K562 (cell line): ENCODE measurements around the gene FGF13.

Source experiments
- ELK1 ChIP-seq: sonication (generic); formaldehyde crosslinking; IDR thresholded peaks from 2 replicates; pipeline ENCODE4 v1.8.1; 2022; ENCODE audit warnings: missing genetic modification reagents
- EP300 ChIP-seq: IDR thresholded peaks from 2 replicates; pipeline ENCODE4 v1.6.1; 2012; ENCODE audit warnings: low read length, improper control_type of control experiment
- FOXA3 ChIP-seq, 2 experiments: fragments of 450-650 bp in 1 of 2; sonication (generic) in 1 of 2; formaldehyde crosslinking; IDR thresholded peaks in 1 of 2; conservative IDR thresholded peaks in 1 of 2; 2 replicates each; pipeline versions ENCODE4 v1.4.0 to v1.8.0; 2020 to 2022; ENCODE audit warnings: mild to moderate bottlenecking in 2 of 2, missing genetic modification reagents in 1 of 2
- NRF1 ChIP-seq, 2 experiments: fragments of 450-650 bp; IDR thresholded peaks in 1 of 2; conservative IDR thresholded peaks in 1 of 2; 2 replicates each; pipeline ENCODE4 v1.6.1; 2014; ENCODE audit warnings: mild to moderate bottlenecking in 2 of 2
- TSC22D4 ChIP-seq: fragments of 450-650 bp; IDR thresholded peaks from 2 replicates; pipeline ENCODE4 v1.6.1; 2016; ENCODE audit warnings: missing genetic modification characterization, missing biosample characterization, control low read depth
- ZFP36 ChIP-seq: fragments of 150-350 bp; IDR thresholded peaks from 2 replicates; pipeline ENCODE4 v1.6.1; 2018; ENCODE audit warnings: low read length, low read depth; ENCODE audit not compliant: partially characterized antibody
- ZNF121 ChIP-seq: sonication (generic); formaldehyde crosslinking; conservative IDR thresholded peaks from 2 replicates; pipeline ENCODE4 v1.8.0; 2022; ENCODE audit warnings: missing genetic modification reagents
- ZNF384 ChIP-seq: IDR thresholded peaks from 2 replicates; pipeline ENCODE4 v1.6.1; 2012; ENCODE audit warnings: low read depth, low read length, improper control_type of control experiment
- TF ChIP-seq, protein P1 (sequence below): fragments of 250-450 bp; sonication (Bioruptor Pico); IDR thresholded peaks from 2 replicates; pipeline ENCODE4 v1.8.0; 2022; ENCODE audit warnings: moderate library complexity, mild to moderate bottlenecking, inconsistent platforms
- TF ChIP-seq, protein P2 (sequence below): IDR thresholded peaks from 3 replicates; pipeline ENCODE4 v1.6.1; 2011; ENCODE audit warnings: borderline replicate concordance, mild to moderate bottlenecking; ENCODE audit not compliant: insufficient read length, insufficient read depth
- TF ChIP-seq, protein P3 (sequence below), 3 experiments: IDR thresholded peaks in 2 of 3; conservative IDR thresholded peaks in 1 of 3; 2 replicates each; pipeline ENCODE4 v1.5.1; 2011 to 2012; ENCODE audit warnings: low read length in 3 of 3, mild to moderate bottlenecking in 3 of 3, control low read depth in 2 of 3, improper control_type of control experiment in 1 of 3, inconsistent platforms in 1 of 3, low read depth in 1 of 3, mixed read lengths in 1 of 3, moderate library complexity in 1 of 3; ENCODE audit not compliant: insufficient read depth in 2 of 3

DNA sequence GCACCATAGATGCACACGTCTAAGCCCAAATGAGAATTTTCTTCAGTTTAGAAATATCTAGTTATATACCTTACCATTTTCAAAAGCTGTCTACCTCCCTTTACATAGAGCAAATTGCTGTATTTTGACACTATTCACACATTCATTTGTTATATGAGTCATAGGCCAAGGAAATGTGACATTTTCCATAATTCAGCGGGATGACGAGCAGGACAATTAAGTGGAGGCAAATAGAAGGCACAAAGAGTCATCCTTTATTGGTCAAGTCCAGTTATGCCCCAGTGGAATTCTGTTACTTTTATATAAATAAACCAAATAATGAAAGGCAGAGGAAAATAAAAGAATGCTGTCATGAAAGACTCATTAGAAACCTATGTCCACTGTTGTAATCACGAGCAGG lies 27.9 kb downstream of the FGF13 start:
- no peak for TF ChIP-seq ZNF121 (CRISPR knock-in tag)
- TF ChIP-seq ZNF384, result no peak
- TF ChIP-seq, protein P1, sequence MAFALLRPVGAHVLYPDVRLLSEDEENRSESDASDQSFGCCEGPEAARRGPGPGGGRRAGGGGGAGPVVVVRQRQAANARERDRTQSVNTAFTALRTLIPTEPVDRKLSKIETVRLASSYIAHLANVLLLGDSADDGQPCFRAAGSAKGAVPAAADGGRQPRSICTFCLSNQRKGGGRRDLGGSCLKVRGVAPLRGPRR (CRISPR knock-in tag), result no peak
- TF ChIP-seq, protein P2, sequence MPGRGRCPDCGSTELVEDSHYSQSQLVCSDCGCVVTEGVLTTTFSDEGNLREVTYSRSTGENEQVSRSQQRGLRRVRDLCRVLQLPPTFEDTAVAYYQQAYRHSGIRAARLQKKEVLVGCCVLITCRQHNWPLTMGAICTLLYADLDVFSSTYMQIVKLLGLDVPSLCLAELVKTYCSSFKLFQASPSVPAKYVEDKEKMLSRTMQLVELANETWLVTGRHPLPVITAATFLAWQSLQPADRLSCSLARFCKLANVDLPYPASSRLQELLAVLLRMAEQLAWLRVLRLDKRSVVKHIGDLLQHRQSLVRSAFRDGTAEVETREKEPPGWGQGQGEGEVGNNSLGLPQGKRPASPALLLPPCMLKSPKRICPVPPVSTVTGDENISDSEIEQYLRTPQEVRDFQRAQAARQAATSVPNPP, result no peak
- TF ChIP-seq, protein P3, sequence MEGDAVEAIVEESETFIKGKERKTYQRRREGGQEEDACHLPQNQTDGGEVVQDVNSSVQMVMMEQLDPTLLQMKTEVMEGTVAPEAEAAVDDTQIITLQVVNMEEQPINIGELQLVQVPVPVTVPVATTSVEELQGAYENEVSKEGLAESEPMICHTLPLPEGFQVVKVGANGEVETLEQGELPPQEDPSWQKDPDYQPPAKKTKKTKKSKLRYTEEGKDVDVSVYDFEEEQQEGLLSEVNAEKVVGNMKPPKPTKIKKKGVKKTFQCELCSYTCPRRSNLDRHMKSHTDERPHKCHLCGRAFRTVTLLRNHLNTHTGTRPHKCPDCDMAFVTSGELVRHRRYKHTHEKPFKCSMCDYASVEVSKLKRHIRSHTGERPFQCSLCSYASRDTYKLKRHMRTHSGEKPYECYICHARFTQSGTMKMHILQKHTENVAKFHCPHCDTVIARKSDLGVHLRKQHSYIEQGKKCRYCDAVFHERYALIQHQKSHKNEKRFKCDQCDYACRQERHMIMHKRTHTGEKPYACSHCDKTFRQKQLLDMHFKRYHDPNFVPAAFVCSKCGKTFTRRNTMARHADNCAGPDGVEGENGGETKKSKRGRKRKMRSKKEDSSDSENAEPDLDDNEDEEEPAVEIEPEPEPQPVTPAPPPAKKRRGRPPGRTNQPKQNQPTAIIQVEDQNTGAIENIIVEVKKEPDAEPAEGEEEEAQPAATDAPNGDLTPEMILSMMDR (IDR thresholded peaks at IDR 0.05 in 2 of 3, conservative IDR thresholded peaks at IDR 0.05 in 1 of 3; ENCODE audit: insufficient read depth in 2 of 3, low read depth in 1 of 3, low read length in 3 of 3), result no peak
- TF ChIP-seq FOXA3 (CRISPR knock-in tag; conservative IDR thresholded peaks at IDR 0.05 in 1 of 2, IDR thresholded peaks at IDR 0.05 in 1 of 2), result no peak
- TF ChIP-seq ZFP36, result no peak
- no peak for TF ChIP-seq NRF1 (conservative IDR thresholded peaks at IDR 0.05 in 1 of 2, IDR thresholded peaks at IDR 0.05 in 1 of 2)
- no peak for TF ChIP-seq EP300
- no peak for TF ChIP-seq ELK1 (CRISPR knock-in tag)
- no peak for TF ChIP-seq TSC22D4 (tag)
